Neural crest cell (in vitro differentiated cells): ENCODE results near the gene CBL. TPM values are rescaled to one million over a fixed set of nuclear protein-coding genes. Genes with fewer than 3 reads are reported as not detected.
A peak's percentile ranks its signal among the peaks of the same experiment; 100 is the strongest.

Experiments used
- DNase-seq: peaks from one replicate; pipeline ENCODE4 v3.0.0; 2021; ENCODE audit warnings: low read depth, mixed read lengths, low spot score
- H3K27ac Mint-ChIP-seq: one replicate; pipeline ENCODE4 v1.8.0; 2021; ENCODE audit warnings: mild to moderate bottlenecking, mixed read lengths; ENCODE audit not compliant: unreplicated experiment
- H3K27me3 Mint-ChIP-seq: 2 replicates; pipeline ENCODE4 v1.8.0; 2021; ENCODE audit warnings: low read depth, mild to moderate bottlenecking, mixed read lengths
- H3K36me3 Mint-ChIP-seq: 2 replicates; pipeline ENCODE4 v1.8.0; 2021; ENCODE audit warnings: low read depth, mild to moderate bottlenecking, mixed read lengths
- H3K4me1 Mint-ChIP-seq: 2 replicates; pipeline ENCODE4 v1.8.0; 2021; ENCODE audit warnings: mixed read lengths
- H3K4me3 Mint-ChIP-seq: one replicate; pipeline ENCODE4 v1.8.0; 2021; ENCODE audit warnings: mild to moderate bottlenecking, mixed read lengths
- H3K9me3 Mint-ChIP-seq: 2 replicates; pipeline ENCODE4 v1.8.0; 2021; ENCODE audit warnings: mixed read lengths
- long read RNA-seq: library from polyadenylated mRNA; unstranded; transcript quantifications from one replicate; pipeline ENCODE4 v2.0.0, GENCODE V29; 2020
- total RNA-seq: library from RNA; stranded (reverse); gene quantifications from 2 replicates; pipeline ENCODE4 v1.2.1, GENCODE V29; 2021
- TF ChIP-seq, protein P1 (sequence below): fragments of 200-600 bp; sonication (generic); conservative IDR thresholded peaks from 2 replicates; pipeline ENCODE4 v1.5.0; 2021; ENCODE audit warnings: antibody characterized with exemption, mild to moderate bottlenecking

Gene CBL
- 43.5 and 44.1 TPM in 2 replicates for total RNA-seq
- long read RNA-seq, partial matches to known transcripts: 1 of 9 reads
- long read RNA-seq, other reads (novel, unspliced or antisense): 8 of 9 reads

DNA sequence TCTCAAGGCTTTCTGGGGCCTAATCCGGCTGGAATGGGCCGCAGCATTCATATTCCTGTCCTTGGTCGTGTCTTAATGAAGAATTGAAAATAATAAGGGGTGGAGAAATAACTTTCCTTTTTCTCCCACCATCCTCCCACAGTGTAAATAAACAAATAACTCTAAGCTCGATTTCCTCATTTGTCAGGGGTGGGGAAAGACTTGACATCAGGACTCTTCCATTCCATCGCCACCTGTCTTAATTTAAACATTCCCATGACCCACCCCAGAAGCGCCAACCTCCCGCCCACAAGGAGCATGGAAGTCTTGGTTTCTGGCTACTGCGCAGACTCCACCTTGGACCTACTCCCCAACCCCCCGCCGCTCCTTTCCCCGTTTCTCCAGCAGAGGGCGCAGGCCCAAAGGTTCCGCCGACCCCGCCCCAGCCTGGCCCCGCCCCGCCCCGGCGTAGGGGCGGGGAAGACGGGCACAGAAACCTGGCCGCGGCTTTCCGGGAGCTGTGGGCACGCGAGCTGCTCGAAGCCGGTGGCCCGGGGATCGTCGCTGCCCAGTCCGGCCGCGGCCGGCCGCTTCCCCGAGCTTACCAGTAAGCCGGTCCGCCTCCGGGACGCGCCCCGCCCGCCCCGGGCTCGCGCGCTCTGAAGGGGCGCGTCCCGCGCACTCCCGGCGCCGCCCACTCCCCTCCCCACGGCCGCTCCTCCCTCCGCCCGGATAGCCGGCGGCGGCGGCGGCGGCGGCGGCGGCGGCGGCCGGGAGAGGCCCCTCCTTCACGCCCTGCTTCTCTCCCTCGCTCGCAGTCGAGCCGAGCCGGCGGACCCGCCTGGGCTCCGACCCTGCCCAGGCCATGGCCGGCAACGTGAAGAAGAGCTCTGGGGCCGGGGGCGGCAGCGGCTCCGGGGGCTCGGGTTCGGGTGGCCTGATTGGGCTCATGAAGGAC, at the start of gene CBL:
Gene CBL (plus strand): TSS at position 766 of the 937 bp plus-strand sequence. CDS start 79 bp downstream, at position 845.
- Mint-ChIP-seq H3K4me1 (peaks cover 37% of the 10 kb centered on the region), H3K36me3 (no peaks in the 10 kb centered on the region), H3K27me3 (no peaks in the 10 kb centered on the region), H3K27ac (peak within 1 kb of the TSS; percentile 94), H3K9me3 (no peaks in the 10 kb centered on the region), H3K4me3 (peak within 1 kb of the TSS; percentile 99)
- TF ChIP-seq, protein P1, sequence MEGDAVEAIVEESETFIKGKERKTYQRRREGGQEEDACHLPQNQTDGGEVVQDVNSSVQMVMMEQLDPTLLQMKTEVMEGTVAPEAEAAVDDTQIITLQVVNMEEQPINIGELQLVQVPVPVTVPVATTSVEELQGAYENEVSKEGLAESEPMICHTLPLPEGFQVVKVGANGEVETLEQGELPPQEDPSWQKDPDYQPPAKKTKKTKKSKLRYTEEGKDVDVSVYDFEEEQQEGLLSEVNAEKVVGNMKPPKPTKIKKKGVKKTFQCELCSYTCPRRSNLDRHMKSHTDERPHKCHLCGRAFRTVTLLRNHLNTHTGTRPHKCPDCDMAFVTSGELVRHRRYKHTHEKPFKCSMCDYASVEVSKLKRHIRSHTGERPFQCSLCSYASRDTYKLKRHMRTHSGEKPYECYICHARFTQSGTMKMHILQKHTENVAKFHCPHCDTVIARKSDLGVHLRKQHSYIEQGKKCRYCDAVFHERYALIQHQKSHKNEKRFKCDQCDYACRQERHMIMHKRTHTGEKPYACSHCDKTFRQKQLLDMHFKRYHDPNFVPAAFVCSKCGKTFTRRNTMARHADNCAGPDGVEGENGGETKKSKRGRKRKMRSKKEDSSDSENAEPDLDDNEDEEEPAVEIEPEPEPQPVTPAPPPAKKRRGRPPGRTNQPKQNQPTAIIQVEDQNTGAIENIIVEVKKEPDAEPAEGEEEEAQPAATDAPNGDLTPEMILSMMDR: peak; percentile 97
- DNase-seq: peak; percentile 99

DNA sequence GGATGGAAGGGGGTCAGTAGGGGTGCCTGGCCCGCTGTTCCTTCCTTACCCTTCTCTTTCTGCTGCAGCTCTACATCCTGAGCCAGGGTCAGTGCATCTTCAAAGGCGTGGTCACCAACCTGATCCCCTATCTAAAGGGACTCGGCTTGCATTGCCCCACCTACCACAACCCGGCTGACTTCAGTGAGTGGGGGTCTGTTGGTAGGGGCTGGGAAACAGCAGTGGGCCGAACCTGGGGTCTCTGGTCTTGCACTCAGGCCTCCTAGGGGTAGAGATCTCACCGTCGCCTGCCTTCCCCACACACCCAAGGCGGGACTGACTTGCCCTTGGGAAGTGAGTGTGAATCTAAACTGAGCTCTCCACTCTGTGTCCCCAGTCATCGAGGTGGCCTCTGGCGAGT, 49.6 kb upstream of the CBL start:
- Mint-ChIP-seq H3K4me1 (no peaks in the 10 kb centered on the region), H3K4me3 (no peak overlapping the region), H3K27me3 (peaks cover 15% of the 10 kb centered on the region), H3K27ac (no peak overlapping the region), H3K9me3 (no peaks in the 10 kb centered on the region), H3K36me3 (no peaks in the 10 kb centered on the region)
- TF ChIP-seq, protein P1: no peak
- no peak for DNase-seq

DNA sequence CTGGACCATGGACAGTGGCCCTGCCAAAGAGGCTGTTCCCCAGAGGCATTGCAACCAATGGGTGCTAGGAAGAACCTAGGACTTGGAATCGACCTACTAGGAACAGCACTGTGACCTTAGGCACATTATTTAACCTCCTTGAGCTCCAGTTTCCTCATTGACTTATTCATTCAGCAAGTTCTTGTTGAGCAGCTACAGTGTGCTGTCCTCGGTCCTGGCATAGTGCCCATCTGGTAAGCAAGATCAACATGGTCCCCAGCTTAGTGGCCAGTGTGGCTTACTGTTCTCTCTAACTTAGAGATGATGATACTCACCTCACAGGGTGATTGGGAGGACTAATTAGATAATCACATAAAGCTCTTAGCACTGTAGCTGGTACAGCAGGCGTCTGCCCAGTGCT, 49.1 kb upstream of the CBL start:
- no peaks in the 10 kb centered on the region for H3K4me1 Mint-ChIP-seq
- H3K27me3 Mint-ChIP-seq: peaks cover 12% of the 10 kb centered on the region
- DNase-seq: no peak
- no peak overlapping the region for H3K4me3 Mint-ChIP-seq
- no peak overlapping the region for H3K27ac Mint-ChIP-seq
- H3K9me3 Mint-ChIP-seq: no peaks in the 10 kb centered on the region
- TF ChIP-seq, protein P1: no peak
- no peaks in the 10 kb centered on the region for H3K36me3 Mint-ChIP-seq

DNA sequence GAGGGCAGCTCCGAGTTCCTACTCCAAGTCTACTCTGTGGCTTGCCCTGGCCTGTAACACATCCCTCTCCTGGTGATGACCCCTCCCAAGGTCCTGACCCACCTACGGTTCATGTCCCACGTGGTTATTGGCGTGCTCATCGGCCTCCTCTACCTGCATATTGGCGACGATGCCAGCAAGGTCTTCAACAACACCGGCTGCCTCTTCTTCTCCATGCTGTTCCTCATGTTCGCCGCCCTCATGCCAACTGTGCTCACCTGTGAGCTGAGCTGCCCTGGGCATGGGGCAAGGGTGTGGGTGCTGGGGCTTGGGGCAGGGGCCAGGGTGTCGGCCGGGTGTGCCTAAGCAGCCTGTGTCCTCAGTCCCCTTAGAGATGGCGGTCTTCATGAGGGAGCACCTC, 47.7 kb upstream of the CBL start:
- H3K4me3 Mint-ChIP-seq: no peak overlapping the region
- no peak overlapping the region for H3K27ac Mint-ChIP-seq
- H3K9me3 Mint-ChIP-seq: no peaks in the 10 kb centered on the region
- no peaks in the 10 kb centered on the region for H3K4me1 Mint-ChIP-seq
- no peak for DNase-seq
- H3K27me3 Mint-ChIP-seq: peaks cover 6% of the 10 kb centered on the region
- TF ChIP-seq, protein P1: no peak
- no peaks in the 10 kb centered on the region for H3K36me3 Mint-ChIP-seq

DNA sequence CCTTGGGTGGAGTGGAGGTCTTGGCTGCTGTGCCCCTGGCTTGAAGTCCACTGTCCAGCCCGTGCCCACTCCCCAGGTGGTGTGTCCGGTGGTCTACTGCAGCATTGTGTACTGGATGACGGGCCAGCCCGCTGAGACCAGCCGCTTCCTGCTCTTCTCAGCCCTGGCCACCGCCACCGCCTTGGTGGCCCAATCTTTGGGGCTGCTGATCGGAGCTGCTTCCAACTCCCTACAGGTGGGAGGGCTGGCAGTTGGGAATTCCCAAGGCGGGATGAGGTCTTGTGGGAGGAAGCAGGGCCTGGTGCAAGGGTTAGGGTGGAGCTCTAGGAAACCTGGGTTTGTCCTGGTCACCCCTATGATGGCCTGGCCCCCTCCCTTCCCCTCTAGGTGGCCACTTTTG, 46.0 kb upstream of the CBL start:
- H3K36me3 Mint-ChIP-seq: no peaks in the 10 kb centered on the region
- DNase-seq: no peak
- H3K9me3 Mint-ChIP-seq: no peaks in the 10 kb centered on the region
- H3K4me3 Mint-ChIP-seq: no peak overlapping the region
- no peaks in the 10 kb centered on the region for H3K4me1 Mint-ChIP-seq
- no peaks in the 10 kb centered on the region for H3K27me3 Mint-ChIP-seq
- TF ChIP-seq, protein P1: no peak
- no peak overlapping the region for H3K27ac Mint-ChIP-seq
